Measurements from ENCODE around the gene LRFN2. TPM values are rescaled to one million over a fixed set of nuclear protein-coding genes. Genes with fewer than 3 reads are reported as not detected.

The LRFN2 gene
- total and polyA plus RNA-seq, 4 donors, result under 0.01 to 0.01 TPM; not detected in 2

GRCh38 chr6:40413239-40413638 is 173.9 kb downstream of the LRFN2 start:
- H3K9me3 ChIP-seq (ENCODE audit: control insufficient read depth in 4 of 4, low read length in 3 of 4), result no peaks in the 10 kb centered on the region
- no peak overlapping the region for H3K4me3 ChIP-seq (ENCODE audit: low read depth in 1 of 3, low read length in 3 of 3)
- H3K27ac ChIP-seq (ENCODE audit: low read depth in 1 of 2, low read length in 2 of 2), result no peak overlapping the region
- TF ChIP-seq HNF4G (IDR thresholded peaks at IDR 0.05) (no peak), RAD21 (IDR thresholded peaks at IDR 0.05) (no peak), NR2F2 (IDR thresholded peaks at IDR 0.05) (no peak), TAF1 (conservative IDR thresholded peaks at IDR 0.05) (no peak)
- H3K9ac ChIP-seq (ENCODE audit: low read depth in 1 of 2, low read length in 2 of 2), result no peak overlapping the region
- no peaks in the 10 kb centered on the region for H3K36me3 ChIP-seq (ENCODE audit: control insufficient read depth in 4 of 4, insufficient read depth in 3 of 4, low read depth in 1 of 4, low read length in 3 of 4)
- WGBS, result 75% methylated on average over 6 of the region's 6 CpGs
- no peaks in the 10 kb centered on the region for H3K27me3 ChIP-seq (ENCODE audit: control insufficient read depth in 4 of 4, insufficient read depth in 4 of 4, low read length in 3 of 4)
- DNase-seq (ENCODE audit: low spot score), result no peak
- no peaks in the 10 kb centered on the region for H3K4me1 ChIP-seq (ENCODE audit: control insufficient read depth in 4 of 4, insufficient read depth in 4 of 4, low read length in 3 of 4)

- H3K27me3 ChIP-seq (ENCODE audit: control insufficient read depth in 4 of 4, insufficient read depth in 4 of 4, low read length in 3 of 4), result no peaks in the 10 kb centered on the region
- WGBS, result 85% methylated on average over 6 of the region's 6 CpGs
- H3K4me3 ChIP-seq (ENCODE audit: low read depth in 1 of 3, low read length in 3 of 3), result no peak overlapping the region
- DNase-seq (ENCODE audit: low spot score), result no peak
- TF ChIP-seq RAD21 (IDR thresholded peaks at IDR 0.05), result no peak
- TF ChIP-seq JUND (IDR thresholded peaks at IDR 0.05), result no peak
- no peak for TF ChIP-seq CTCF (IDR thresholded peaks at IDR 0.05; ENCODE audit: low read depth, low read length, missing input control)
- no peak for TF ChIP-seq EGR1 (IDR thresholded peaks at IDR 0.05; ENCODE audit: low read depth in 2 of 2)
- no peak for TF ChIP-seq HNF4A (conservative IDR thresholded peaks at IDR 0.05)
- no peak overlapping the region for H3K27ac ChIP-seq (ENCODE audit: low read depth in 1 of 2, low read length in 2 of 2)
- H3K9me3 ChIP-seq (ENCODE audit: control insufficient read depth in 4 of 4, low read length in 3 of 4), result no peaks in the 10 kb centered on the region
- H3K9ac ChIP-seq (ENCODE audit: low read depth in 1 of 2, low read length in 2 of 2), result no peak overlapping the region
- no peaks in the 10 kb centered on the region for H3K36me3 ChIP-seq (ENCODE audit: control insufficient read depth in 4 of 4, insufficient read depth in 3 of 4, low read depth in 1 of 4, low read length in 3 of 4)
- no peaks in the 10 kb centered on the region for H3K4me1 ChIP-seq (ENCODE audit: control insufficient read depth in 4 of 4, insufficient read depth in 4 of 4, low read length in 3 of 4)
Observed at GRCh38 chr6:40411881-40412280, 175.3 kb downstream of the LRFN2 start.

GRCh38 chr6:40410821-40411220 is 176.3 kb downstream of the LRFN2 start:
- H3K27ac ChIP-seq (ENCODE audit: low read depth in 1 of 2, low read length in 2 of 2), result no peak overlapping the region
- 51% methylated on average over 1 of the region's 1 CpG for WGBS
- no peak overlapping the region for H3K4me3 ChIP-seq (ENCODE audit: low read depth in 1 of 3, low read length in 3 of 3)
- no peak overlapping the region for H3K9ac ChIP-seq (ENCODE audit: low read depth in 1 of 2, low read length in 2 of 2)
- no peak for DNase-seq (ENCODE audit: low spot score)
- no peaks in the 10 kb centered on the region for H3K27me3 ChIP-seq (ENCODE audit: control insufficient read depth in 4 of 4, insufficient read depth in 4 of 4, low read length in 3 of 4)
- H3K4me1 ChIP-seq (ENCODE audit: control insufficient read depth in 4 of 4, insufficient read depth in 4 of 4, low read length in 3 of 4), result no peaks in the 10 kb centered on the region
- no peaks in the 10 kb centered on the region for H3K36me3 ChIP-seq (ENCODE audit: control insufficient read depth in 4 of 4, insufficient read depth in 3 of 4, low read depth in 1 of 4, low read length in 3 of 4)
- TF ChIP-seq YY1 (IDR thresholded peaks at IDR 0.05) (no peak), RAD21 (IDR thresholded peaks at IDR 0.05) (no peak), JUND (IDR thresholded peaks at IDR 0.05) (no peak), FOXA2 (IDR thresholded peaks at IDR 0.05) (no peak), HNF4A (conservative IDR thresholded peaks at IDR 0.05) (no peak), MAX (IDR thresholded peaks at IDR 0.05) (no peak), SP1 (IDR thresholded peaks at IDR 0.05) (no peak)
- no peaks in the 10 kb centered on the region for H3K9me3 ChIP-seq (ENCODE audit: control insufficient read depth in 4 of 4, low read length in 3 of 4)

- 67% methylated on average over 9 of the region's 9 CpGs for WGBS
- H3K27ac ChIP-seq (ENCODE audit: low read depth in 1 of 2, low read length in 2 of 2), result no peak overlapping the region
- no peaks in the 10 kb centered on the region for H3K36me3 ChIP-seq (ENCODE audit: control insufficient read depth in 4 of 4, insufficient read depth in 3 of 4, low read depth in 1 of 4, low read length in 3 of 4)
- H3K9ac ChIP-seq (ENCODE audit: low read depth in 1 of 2, low read length in 2 of 2), result no peak overlapping the region
- DNase-seq (ENCODE audit: low spot score), result no peak
- H3K27me3 ChIP-seq (ENCODE audit: control insufficient read depth in 4 of 4, insufficient read depth in 4 of 4, low read length in 3 of 4), result no peaks in the 10 kb centered on the region
- no peaks in the 10 kb centered on the region for H3K9me3 ChIP-seq (ENCODE audit: control insufficient read depth in 4 of 4, low read length in 3 of 4)
- no peaks in the 10 kb centered on the region for H3K4me1 ChIP-seq (ENCODE audit: control insufficient read depth in 4 of 4, insufficient read depth in 4 of 4, low read length in 3 of 4)
- no peak overlapping the region for H3K4me3 ChIP-seq (ENCODE audit: low read depth in 1 of 3, low read length in 3 of 3)
- no peak for TF ChIP-seq RAD21 (IDR thresholded peaks at IDR 0.05)
- TF ChIP-seq EGR1 (IDR thresholded peaks at IDR 0.05; ENCODE audit: low read depth in 2 of 2), result no peak
- TF ChIP-seq RXRA (IDR thresholded peaks at IDR 0.05), result no peak
- TF ChIP-seq CTCF (IDR thresholded peaks at IDR 0.05; ENCODE audit: low read depth, low read length, missing input control), result no peak
- TF ChIP-seq MAX (IDR thresholded peaks at IDR 0.05), result no peak
- TF ChIP-seq YY1 (IDR thresholded peaks at IDR 0.05), result no peak
- no peak for TF ChIP-seq REST (IDR thresholded peaks at IDR 0.05)
- TF ChIP-seq NR2F2 (IDR thresholded peaks at IDR 0.05), result no peak
Observed at GRCh38 chr6:40409716-40410397, 177.3 kb downstream of the LRFN2 start.
